Mucosa of gallbladder (tissue), 1 donor: ENCODE results near the gene NCL. TPM values are rescaled to one million over a fixed set of nuclear protein-coding genes. Genes with fewer than 3 reads are reported as not detected.

Source experiments
- DNase-seq: peaks from one replicate; pipeline ENCODE4 v3.0.0-alpha.2; 2020; ENCODE audit warnings: low spot score
- total RNA-seq: library from RNA; stranded (reverse); gene quantifications from one replicate; pipeline ENCODE4 v1.2.1, GENCODE V29; 2021
- donor health status: DM: no; HTN: no; CAD: no.

The NCL gene, protein sequence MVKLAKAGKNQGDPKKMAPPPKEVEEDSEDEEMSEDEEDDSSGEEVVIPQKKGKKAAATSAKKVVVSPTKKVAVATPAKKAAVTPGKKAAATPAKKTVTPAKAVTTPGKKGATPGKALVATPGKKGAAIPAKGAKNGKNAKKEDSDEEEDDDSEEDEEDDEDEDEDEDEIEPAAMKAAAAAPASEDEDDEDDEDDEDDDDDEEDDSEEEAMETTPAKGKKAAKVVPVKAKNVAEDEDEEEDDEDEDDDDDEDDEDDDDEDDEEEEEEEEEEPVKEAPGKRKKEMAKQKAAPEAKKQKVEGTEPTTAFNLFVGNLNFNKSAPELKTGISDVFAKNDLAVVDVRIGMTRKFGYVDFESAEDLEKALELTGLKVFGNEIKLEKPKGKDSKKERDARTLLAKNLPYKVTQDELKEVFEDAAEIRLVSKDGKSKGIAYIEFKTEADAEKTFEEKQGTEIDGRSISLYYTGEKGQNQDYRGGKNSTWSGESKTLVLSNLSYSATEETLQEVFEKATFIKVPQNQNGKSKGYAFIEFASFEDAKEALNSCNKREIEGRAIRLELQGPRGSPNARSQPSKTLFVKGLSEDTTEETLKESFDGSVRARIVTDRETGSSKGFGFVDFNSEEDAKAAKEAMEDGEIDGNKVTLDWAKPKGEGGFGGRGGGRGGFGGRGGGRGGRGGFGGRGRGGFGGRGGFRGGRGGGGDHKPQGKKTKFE
- total RNA-seq, result 263 TPM

DNA sequence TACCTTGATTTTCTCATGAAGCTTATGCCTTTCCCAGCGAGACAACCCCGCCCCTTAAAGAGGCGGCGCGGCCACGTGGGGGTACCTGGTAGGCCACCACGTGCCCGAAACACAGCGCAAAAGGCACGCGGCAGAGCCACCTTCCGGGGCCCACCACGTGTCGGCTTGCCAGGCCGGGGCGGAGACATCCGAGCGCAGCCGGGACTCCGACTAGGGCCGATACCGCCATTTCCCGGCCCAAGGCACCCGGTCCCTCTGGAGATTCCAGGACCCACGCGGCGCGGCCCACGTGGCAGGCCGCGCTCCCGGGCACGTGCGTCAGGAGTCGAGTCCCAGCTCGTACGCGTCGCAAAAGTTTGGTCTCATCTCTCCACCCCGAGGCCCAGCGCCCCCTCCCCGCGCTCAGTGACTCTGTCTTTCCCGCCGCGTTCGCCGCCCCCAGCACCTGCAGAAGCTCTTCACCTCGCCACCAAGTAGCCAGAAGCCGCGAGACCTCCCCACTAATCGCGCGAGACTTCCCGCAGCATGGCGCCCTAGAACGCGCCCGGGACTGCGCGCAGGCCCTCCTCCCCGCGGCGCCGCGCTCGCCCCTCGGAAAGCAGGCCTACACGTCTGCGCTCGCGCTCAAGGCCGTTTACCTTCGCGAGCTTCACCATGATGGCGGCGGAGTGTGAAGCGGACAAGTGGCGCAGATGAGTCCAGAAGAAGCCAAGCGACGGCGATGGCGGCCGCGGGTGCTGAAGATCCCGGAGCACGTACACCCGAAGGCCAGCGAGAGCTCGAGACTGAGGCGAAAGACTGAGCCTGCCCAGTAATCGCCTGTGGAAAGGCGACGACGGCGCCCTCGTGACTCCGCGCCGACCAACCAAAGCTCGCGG, at the start of gene NCL:
TSS of gene NCL (minus strand) at position 787 of the 878 bp plus-strand sequence. CDS start at position 656, 131 bp downstream.
- peak; percentile 86 for DNase-seq

DNA sequence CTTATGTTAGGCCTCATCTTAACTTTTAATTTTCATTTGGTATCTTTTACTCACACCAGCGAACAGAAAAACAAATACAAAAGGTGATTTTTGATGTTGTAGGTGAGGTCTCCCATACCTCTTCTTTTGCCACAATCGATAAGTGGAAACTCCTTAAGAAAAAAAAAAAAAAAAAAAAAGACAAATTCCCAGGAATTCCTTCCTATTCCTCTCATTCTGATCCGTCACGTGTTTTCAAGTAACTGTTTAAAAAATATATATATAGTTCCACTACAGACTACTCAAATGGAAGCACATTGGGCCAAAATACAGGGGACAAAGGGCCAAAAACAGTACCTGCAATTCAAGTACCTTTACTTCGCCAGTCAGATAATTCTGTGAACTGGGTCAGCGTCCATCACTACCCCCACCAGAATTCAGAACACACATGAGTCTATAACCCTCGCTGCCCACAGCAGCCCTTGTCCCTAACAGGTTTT, 49.5 kb upstream of the NCL start:
- DNase-seq, result no peak

DNA sequence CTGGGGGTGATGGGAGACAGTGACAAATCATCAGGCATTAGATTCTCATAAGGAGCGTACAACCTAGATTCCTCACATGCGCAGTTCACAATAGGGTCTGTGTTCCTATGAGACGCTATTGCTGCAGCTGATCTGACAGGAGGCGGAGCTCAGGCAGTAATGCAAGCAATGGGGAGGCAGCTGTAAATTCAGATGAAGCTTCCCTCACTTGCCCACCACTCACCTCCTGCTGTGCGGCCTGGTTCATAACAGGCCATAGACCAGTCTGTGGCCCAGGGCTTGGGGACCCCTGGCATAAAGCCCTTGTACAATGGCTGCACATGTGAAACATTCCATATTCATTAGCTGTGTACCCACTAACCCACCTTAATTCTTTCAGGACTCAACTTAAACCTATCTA, 47.9 kb upstream of the NCL start:
- no peak for DNase-seq

DNA sequence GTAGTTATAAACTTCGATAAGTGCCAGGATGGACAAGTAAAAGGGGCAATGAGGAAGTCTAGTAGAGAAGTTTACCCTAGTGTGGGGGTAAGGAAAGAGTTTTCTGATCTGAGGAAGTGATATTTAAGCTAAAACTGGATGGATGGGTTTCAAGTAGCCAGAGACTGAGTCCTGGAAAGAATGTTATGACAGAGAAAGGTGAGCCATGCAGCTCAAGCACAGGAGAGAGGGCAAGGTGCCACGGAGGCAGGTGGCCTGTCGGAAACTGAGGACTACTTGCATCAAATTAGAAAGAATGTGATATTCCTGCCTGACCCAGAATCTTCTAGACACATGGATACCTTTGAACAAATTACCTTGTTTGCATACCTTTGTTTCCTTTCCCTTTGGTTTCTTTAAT, 39.5 kb upstream of the NCL start:
- DNase-seq, result no peak

DNA sequence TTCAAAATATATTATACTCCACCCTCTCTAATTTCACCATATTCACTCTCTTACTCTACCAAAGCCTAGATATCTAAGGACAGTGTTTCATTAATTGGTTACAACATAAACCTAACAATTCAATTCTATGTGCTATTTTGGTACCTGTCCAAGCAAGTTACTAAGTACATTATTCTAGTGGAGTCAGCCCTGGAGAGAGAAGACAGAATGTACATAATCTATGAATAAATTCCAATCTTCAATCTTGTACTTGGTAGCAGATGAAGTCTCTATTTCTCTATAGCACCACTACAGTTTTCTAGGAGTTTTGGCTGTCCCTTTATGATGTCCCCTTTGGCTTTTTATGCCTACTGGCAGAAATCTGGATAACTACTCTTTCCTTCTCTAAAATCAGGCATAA, 38.3 kb upstream of the NCL start:
- no peak for DNase-seq

DNA sequence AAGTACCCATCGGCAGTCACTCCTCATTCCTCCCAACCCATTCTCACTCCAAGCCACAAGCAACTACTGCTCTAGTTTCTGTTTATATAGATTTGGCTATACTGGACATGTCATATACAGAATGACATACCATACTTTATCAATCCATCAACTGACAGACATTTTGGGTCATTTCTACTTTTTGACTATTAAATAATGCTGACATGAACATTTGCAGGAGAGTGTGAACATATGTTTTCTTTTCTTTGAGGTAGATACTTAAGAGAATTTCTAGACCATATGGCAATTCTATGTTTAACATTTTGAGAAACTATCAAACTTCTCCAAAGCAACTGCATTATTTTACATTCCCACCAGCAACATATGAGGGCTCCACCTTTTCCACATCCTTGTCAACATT, 33.4 kb upstream of the NCL start:
- no peak for DNase-seq

DNA sequence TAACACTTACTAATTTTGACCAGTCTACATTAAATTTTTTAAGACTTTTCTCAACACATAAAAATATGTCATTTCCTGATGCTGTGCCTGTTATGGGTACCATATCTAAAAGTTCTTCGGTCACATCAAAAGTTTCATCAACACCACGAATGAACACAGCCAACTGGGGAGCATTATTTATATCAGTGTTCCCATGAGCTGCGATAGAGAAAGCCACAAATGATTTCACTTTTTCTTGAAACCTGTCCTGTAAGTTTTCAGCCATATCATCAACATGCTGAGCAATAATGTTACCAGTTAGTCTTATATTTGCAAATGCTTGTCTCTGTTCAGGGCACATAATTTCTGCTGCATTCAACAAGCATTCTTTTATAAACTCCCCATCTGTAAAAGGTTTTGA, 30.4 kb upstream of the NCL start:
- no peak for DNase-seq

DNA sequence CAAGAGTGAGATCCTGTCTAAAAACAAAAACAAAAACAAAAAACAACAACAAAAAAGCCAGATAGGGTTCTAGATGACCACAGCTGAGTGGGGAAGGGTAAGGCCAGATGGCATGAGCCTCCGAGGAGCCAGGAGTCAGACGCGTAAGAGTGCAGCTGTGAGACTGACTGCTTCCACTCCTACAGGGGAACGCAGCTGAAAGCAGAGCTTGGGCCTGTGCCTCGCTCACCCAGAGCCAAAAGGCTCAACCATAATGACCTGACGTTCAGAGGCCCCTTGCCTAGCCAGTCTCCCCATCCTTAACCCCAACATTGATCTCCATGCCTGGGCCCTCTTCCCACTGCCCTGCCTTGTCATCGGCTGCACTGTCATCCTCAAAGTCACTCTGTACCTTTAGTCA, 26.5 kb upstream of the NCL start:
- no peak for DNase-seq

DNA sequence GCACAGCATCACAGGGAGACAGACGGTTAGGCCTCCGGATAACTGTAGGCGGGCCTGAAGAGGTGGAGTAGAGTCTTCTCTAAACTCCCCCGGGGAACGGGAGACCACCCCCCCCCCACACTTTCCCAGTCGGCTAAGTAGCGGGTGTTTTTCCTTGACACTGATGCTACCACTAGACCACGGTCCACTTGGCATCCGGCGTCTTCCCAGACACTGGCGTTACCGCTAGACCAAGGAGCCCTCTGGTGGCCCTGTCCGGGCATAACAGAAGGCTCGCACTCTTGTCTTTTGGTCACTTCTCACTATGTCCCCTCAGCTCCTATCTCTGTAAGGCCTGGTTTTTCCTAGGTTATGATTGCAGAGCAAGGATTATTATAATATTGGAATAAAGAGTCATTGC, 25.7 kb upstream of the NCL start:
- DNase-seq, result no peak

DNA sequence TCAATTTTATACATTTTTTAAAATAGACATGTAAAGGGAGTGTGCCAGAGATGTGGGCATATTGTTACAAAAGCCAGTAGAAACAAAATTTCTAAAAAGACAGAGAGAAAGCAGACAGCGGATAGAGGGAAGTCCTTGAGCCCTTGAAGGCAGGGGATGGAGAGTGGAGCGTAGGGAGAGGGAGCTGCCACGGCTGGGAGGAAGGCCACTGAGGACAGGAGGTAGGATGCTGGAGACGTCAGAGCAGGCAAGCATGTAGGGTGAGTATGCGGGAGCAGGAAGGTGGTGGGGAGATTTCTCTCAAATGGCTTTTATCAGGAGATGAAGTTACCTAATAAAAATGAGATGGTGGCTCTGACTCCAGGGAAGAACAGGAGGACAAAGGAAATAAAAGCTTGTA, 24.0 kb upstream of the NCL start:
- DNase-seq, result no peak

DNA sequence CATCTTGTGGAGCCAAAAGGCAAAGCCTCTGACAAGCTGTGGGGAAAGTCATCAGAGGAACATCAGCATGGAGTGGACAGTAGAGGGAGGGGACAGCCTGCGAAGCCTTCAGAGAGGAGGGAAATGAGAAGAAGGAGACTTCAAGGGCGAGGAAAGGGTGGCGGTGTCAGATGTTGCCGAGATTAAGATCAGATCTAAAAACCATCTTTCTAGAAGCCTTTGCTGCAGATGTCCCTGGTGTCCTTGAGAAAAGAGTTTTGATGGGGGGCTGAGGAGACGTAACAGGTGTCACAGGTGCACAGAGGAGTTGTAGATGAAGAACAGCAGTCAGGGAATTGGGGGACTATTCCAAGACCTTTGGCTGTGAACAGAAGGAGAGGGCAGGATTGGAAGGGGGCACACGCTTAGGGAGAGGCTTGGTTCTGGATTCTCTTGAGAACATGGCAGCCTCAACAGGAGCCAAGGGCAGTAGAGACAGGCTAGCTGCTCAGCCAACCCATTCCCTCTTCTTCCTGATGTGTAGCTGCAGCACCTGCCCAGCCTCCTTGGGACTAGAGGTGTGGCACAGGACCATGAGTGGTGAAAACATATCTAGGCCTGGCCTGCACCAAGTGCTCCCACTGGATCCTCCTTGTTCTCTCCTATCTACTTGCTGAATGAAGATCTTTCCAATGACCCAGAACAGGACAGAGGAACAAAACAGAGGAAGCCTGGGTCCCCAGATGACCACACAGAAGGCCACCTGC, 22.7 kb upstream of the NCL start:
- DNase-seq, result no peak

DNA sequence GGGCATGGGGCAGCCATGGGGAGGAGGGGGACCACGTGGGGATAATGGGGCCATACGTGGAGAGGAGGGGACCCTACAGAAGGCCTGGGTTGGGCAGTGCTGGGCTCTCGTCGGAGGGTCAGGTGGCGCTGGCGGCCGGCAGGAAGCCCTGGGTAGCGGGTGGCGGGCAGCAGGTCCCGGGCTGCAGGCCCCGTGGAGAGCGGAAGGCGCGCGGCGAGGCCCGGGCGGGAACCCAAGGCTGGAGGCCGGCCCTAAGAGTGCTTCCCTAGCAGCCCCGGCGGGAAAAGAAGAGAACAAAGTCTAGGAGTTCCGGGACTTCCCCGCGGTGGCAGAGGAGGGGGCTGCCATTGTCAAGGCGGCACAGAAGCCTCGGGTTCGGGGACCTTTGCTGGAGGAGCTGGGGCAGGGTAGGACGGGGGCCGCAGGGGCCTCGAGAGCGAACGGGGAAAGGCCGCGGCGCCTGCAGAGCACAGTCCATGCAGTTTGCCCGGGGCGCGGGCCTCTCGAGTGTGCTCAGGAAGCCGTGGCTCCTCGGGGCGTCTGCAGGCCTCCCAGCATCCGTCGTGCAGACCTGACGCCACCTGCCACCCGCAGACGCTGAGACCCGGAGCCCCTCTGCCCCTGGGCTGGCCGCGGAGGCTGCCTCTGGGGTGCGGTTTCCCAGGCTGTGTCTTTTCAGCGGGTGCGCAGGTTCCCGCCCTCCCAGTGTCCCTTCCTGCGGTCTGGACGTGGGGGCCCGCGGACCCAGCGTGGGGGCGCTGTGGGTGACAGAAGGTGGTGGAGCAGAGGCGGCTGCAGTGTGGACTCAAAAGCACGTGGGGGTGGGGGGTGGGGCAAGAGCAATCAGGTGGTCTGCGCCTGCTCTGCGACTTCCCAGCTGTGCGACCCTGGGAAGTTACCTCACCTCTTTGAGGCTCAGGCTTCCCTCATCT, 19.4 kb upstream of the NCL start:
- no peak for DNase-seq

DNA sequence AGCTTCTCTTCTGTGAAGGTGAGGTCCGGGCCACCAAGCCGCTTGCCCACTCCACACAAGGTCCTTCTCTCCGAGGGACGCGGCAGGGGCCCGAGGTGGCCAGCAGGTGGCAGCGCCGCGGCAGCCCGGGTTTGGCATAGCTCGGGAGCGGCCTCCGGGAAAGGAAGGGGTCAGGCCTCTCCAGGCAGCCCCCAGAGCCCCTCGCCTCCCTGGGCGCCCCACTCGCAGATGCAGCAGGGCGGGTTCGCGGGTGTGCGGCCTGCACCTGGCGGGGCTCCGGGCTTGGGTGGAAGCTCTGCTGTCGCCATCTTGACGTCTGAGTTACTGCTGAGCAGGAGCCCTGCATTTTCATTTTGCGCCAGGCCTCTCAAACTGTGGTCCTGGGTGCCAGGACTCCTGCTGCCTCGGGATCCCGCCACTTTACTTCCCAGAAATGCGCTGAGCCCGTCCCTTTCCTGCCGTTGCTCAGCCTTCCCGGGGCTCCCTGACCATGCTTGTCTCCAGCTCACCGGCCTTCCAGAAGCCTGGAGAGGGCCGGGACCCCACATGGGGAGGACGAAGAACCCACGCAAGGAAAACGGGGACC, 18.6 kb upstream of the NCL start:
- peak; percentile 70 for DNase-seq

DNA sequence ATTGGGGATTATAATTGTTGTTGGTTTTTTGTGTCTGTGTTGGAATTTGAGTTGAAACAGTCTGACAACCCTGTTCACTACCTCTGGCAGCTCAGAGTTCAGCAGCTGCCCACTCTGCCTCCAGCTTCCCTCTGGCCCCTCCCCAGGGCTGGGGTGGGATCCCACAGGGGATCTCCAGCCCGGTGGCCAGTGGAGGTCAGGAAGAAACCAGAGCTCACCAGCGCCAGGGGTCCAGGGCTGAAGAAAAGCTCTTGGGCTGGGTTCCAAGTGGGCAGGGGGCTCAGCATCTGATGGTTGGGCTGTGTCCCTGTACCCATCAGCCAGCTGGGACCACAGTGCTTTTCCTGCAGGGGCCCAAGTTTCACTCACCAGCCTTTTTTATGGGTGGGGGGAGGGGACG, 16.5 kb upstream of the NCL start:
- no peak for DNase-seq

DNA sequence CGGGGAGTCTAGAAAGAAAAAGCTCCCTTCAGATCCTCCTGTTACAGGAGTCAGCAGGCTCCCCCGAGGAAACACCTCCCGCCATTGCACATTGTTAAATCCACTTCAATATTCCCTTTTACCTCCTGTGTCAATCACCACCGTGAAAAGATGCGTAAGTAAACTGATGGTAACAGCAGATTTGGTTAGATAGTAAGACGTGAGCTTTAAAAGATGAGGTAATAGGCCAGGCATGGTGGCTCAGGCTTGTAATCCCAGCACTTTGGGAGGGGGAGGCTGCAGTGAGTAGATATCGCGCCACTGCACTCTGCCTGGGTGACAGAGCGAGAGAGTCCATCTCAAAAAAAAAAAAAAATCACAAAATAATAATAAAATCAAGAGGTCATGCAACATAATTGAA, 15.2 kb upstream of the NCL start:
- no peak for DNase-seq

DNA sequence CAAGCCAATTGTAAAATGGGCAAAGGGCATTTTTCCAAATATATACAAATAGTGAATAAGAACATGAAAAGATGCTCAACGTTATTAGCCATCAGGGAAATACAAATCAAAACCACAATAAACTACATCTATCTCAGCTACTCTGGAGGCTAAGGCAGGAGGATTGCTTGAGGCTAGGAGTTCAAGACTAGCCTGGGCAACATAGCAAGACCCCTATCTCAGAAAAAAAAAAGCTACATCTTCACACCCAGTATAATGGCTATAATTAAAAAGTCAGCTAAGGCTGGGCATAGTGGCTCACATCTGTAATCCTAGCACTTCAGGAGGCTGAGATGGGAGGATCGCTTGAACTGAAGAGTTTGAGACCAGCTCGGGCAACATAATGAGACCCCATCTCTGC, 12.6 kb upstream of the NCL start:
- DNase-seq, result no peak

DNA sequence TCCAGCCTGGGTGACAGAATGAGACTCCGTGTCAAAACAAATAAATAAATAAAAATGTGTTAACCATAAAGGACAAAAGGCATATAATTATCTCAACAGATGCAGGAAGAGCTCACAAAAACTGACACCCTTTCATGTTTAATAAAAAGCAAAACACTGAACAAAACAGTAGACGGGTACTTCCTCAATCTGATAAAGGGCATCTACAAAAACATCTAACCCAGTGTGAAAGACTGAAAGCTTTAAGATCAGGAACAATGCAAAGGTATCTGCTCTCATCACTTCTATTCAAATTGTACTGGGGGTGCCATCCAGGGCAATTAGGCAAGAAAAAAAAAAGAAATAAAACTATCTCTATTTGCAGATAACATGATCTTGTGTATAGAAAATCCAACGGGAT, 11.7 kb upstream of the NCL start:
- DNase-seq, result no peak

DNA sequence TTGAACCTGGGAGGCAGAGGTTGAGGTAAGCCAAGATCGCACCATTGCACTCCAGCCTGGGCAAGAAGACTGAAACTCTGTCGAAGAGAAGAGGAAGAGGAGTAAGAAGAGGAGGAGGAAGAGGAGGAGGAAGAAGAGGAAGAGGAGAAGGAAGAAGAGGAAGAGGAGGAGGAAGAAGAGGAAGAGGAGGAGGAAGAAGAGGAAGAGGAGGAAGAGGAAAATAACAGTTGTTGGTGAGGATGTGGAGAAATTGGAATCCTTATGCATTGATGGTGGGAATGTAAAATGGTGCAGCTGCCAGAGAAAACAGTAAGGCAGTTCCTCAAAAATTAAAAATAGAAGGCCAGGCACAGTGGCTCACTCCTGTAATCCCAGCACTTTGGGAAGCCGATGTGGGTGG, 8.5 kb upstream of the NCL start:
- no peak for DNase-seq

DNA sequence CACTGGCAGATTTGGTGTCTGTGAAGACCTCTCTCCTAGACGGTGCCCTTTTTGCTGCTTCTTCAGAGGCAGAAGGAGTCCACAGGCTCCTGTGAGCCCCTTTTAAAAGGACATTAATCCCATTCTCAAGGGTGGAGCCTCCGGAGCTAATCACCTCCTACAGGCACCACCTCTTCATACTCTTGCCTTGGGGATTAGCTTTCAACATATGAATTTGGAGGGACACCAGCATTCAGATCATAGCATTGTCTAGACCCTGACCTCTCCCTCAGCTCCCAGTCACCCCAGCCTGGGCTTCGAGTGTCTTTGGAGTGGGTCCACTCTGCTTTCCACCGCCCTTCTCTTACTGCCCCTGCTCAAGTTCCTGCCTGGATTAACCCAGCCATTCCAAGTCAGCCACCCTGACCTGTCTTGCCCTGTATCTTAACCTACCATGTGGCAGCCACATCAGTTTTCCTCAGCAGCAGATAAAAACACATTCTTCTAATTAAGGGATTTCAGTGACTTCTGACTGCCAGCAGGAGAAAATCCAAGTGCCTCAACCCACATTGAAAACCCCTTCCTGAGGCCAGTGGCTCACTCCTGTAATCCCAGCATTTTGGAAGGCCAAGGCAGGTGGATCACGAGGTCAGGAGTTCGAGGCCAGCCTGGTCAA, 6.1 kb upstream of the NCL start:
- DNase-seq, result no peak

DNA sequence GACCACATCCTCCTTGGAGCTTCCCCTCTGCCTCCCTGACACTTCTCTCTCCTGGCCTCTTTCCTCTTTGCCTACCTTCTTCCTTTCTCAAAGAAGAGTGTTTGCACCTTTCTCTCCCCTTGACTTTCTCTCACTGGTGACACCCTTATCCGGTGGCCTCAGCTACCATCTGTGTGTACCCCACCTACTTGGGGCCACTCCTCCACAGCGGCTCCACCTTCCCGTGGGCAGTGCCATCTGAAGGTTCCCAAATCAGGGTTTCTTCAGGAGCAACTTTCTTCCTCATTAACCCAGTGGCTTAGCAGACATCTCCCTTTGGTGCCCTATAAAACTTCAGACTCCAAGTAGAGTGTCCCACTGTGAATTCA, 5.3 kb upstream of the NCL start:
- no peak for DNase-seq
